Endothelial cell of umbilical vein (primary cell): Measurements from ENCODE around the gene GALNT9. TPM values are rescaled to one million over a fixed set of nuclear protein-coding genes. Genes with fewer than 3 reads are reported as not detected.

Source experiments
- BruUV-seq: library from RNA; stranded (reverse); fragments of 400-500 nt; replicated peaks from 2 replicates; lab custom pipeline; 2021; lab: Mats Ljungman, UMichigan
- CTCF ChIA-PET: fragments of 300-600, 350-600 bp; sonication (Branson Sonifier 250); formaldehyde crosslinking; loops from one replicate; lab custom pipeline; 2021; ENCODE audit warnings: antibody characterized with exemption, inconsistent platforms; lab: Charles Lee
- POLR2A ChIA-PET: fragments of 300-600, 350-600 bp; sonication (Branson Sonifier 250); formaldehyde crosslinking; loops from one replicate; lab custom pipeline; 2021; ENCODE audit warnings: antibody characterized with exemption, inconsistent platforms; lab: Charles Lee
- DNase-seq: peaks from one replicate; pipeline ENCODE4 v3.0.0-alpha.2; 2011; ENCODE audit warnings: low read depth, low spot score
- FAIRE-seq: peaks from 2 replicates; lab custom pipeline; 2011; peaks lifted over from hg19 to GRCh38; lab: Jason Lieb, UNC
- H2AFZ ChIP-seq: 2 replicates; pipeline ENCODE4 v1.6.0; 2012; ENCODE audit warnings: low read depth, low read length, control low read depth, inconsistent platforms
- H3K27ac ChIP-seq: 2 replicates; pipeline ENCODE4 v1.5.1; 2011; ENCODE audit warnings: low read depth, mild to moderate bottlenecking, control low read depth, low read length, moderate library complexity; ENCODE audit not compliant: insufficient read depth
- H3K27me3 ChIP-seq, 2 experiments: 2 replicates each; pipeline versions ENCODE4 v1.6.0 to v1.6.1; 2011; ENCODE audit warnings: low read length in 2 of 2, mixed read lengths in 1 of 2; ENCODE audit not compliant: control insufficient read depth in 2 of 2, insufficient read depth in 2 of 2
- H3K36me3 ChIP-seq, 2 experiments: 2 replicates in 1 of 2; 3 replicates in 1 of 2; pipeline ENCODE4 v1.5.1; 2011; ENCODE audit warnings: low read length in 2 of 2, mild to moderate bottlenecking in 1 of 2, moderate library complexity in 1 of 2; ENCODE audit not compliant: control insufficient read depth in 2 of 2, insufficient read depth in 2 of 2; ENCODE audit errors: extremely low read depth in 1 of 2
- H3K4me1 ChIP-seq: 3 replicates; pipeline ENCODE4 v1.5.1; 2011; ENCODE audit warnings: mild to moderate bottlenecking, low read length; ENCODE audit not compliant: control insufficient read depth, insufficient read depth; ENCODE audit errors: extremely low read depth
- H3K4me2 ChIP-seq: 2 replicates; pipeline ENCODE4 v1.6.1; 2011; ENCODE audit warnings: low read length, control low read depth, mixed read lengths; ENCODE audit not compliant: insufficient read depth
- H3K4me3 ChIP-seq, 3 experiments: fragments of 200-600 bp in 1 of 3; sonication (generic), shearing (Covaris generic) in 1 of 3; replicated peaks in 1 of 3; 2 replicates each; pipeline ENCODE4 v1.5.1; 2011 to 2016; ENCODE audit warnings: control low read depth in 3 of 3, low read length in 3 of 3, mild to moderate bottlenecking in 2 of 3, inconsistent platforms in 1 of 3, low read depth in 1 of 3, moderate library complexity in 1 of 3; ENCODE audit not compliant: insufficient read depth in 1 of 3
- H3K79me2 ChIP-seq: 2 replicates; pipeline ENCODE4 v1.6.0; 2012; ENCODE audit warnings: low read length, inconsistent platforms; ENCODE audit not compliant: control insufficient read depth, insufficient read depth
- H3K9ac ChIP-seq: replicated peaks from 2 replicates; pipeline ENCODE3; 2011; ENCODE audit warnings: low read length, control low read depth; ENCODE audit not compliant: insufficient read depth; ENCODE audit errors: extremely low read depth
- H3K9me1 ChIP-seq: replicated peaks from 3 replicates; pipeline ENCODE4 v1.6.0; 2011; ENCODE audit warnings: mild to moderate bottlenecking, low read length; ENCODE audit not compliant: control insufficient read depth, insufficient read depth; ENCODE audit errors: extremely low read depth
- H3K9me3 ChIP-seq: replicated peaks from 2 replicates; pipeline ENCODE4 v1.5.1; 2012; ENCODE audit warnings: low read length, inconsistent platforms; ENCODE audit not compliant: control insufficient read depth, insufficient read depth
- H4K20me1 ChIP-seq: replicated peaks from 2 replicates; pipeline ENCODE3; 2011; ENCODE audit warnings: mild to moderate bottlenecking, low read length; ENCODE audit not compliant: control insufficient read depth, insufficient read depth; ENCODE audit errors: extremely low read depth
- CTCF ChIP-seq, 2 donors: IDR thresholded peaks; 1 replicate in 1 of 2; 2 replicates in 1 of 2; pipeline ENCODE4 v1.5.1; 2011; ENCODE audit warnings: low read length in 2 of 2, mild to moderate bottlenecking in 2 of 2, moderate library complexity in 2 of 2, control low read depth in 1 of 2, inconsistent platforms in 1 of 2, low read depth in 1 of 2; ENCODE audit not compliant: insufficient read depth in 1 of 2; ENCODE audit errors: extremely low read depth in 1 of 2
- EZH2 ChIP-seq: IDR thresholded peaks from 2 replicates; pipeline ENCODE4 v1.6.1; 2012; ENCODE audit warnings: borderline replicate concordance, low read depth, mild to moderate bottlenecking, moderate library complexity, low read length, inconsistent platforms; ENCODE audit not compliant: severe bottlenecking
- FOS ChIP-seq: IDR thresholded peaks from 2 replicates; pipeline ENCODE4 v1.6.1; 2011; ENCODE audit warnings: mild to moderate bottlenecking, low read length, moderate library complexity, borderline replicate concordance; ENCODE audit not compliant: insufficient read depth
- GATA2 ChIP-seq: IDR thresholded peaks from 2 replicates; pipeline ENCODE4 v1.7.0; 2011; ENCODE audit warnings: low read depth, mild to moderate bottlenecking, moderate library complexity, mixed read lengths, low read length; ENCODE audit not compliant: insufficient read length, insufficient read depth
- JUN ChIP-seq: IDR thresholded peaks from 2 replicates; pipeline ENCODE4 v1.6.1; 2011; ENCODE audit warnings: borderline replicate concordance, low read depth; ENCODE audit not compliant: insufficient read length, insufficient read depth
- MAX ChIP-seq: IDR thresholded peaks from 2 replicates; pipeline ENCODE4 v1.6.1; 2011; ENCODE audit not compliant: insufficient read depth, insufficient read length
- MYC ChIP-seq: IDR thresholded peaks from one replicate; pipeline ENCODE4 v1.6.1; 2011; ENCODE audit warnings: mild to moderate bottlenecking, low read depth, low read length
- POLR2A ChIP-seq: IDR thresholded peaks from 2 replicates; pipeline ENCODE4 v1.6.1; 2012; ENCODE audit warnings: low read depth, mild to moderate bottlenecking, control low read depth, low read length
- POLR2AphosphoS5 ChIP-seq: IDR thresholded peaks from 2 replicates; pipeline ENCODE4 v1.6.1; 2012; ENCODE audit warnings: low read depth, mild to moderate bottlenecking, control low read depth, low read length, moderate library complexity; ENCODE audit not compliant: insufficient read depth
- dilution Hi-C: fragments of 300-500 bp; cut with MboI; formaldehyde crosslinking; loops from one replicate; pipeline ENCODE4 v1.15.0; 2019; ENCODE audit warnings: low sequenced_read_pairs; ENCODE audit not compliant: extremely low pct_ligation_motif_present
- intact Hi-C: fragments of 100-400 bp; cut with micrococcal nuclease; formaldehyde crosslinking; loops from one replicate; pipeline ENCODE4 v1.10.0; 2022
- polyA plus RNA-seq, 4 experiments: library from polyadenylated mRNA; depleted of rRNA in 3 of 4; stranded (reverse) in 3 of 4; unstranded in 1 of 4; fragments of >200 nt; gene quantifications; 2 replicates each; pipeline versions ENCODE4 v1.2.1 to v1.2.3, GENCODE V29; 2011 to 2012; ENCODE audit warnings: missing spikeins in 1 of 4
- total RNA-seq: library from RNA; stranded (reverse); gene quantifications from 2 replicates; pipeline ENCODE4 v1.2.3, GENCODE V29; 2021

The GALNT9 gene
- total and polyA plus RNA-seq, 2 donors (not counting 3 experiments of a cell fraction or from before 2014, with no cell fraction given) = 0.14 to 0.73 TPM

- DNase-seq (no peak), FAIRE-seq (peak; percentile 62)
- H3K9me3 ChIP-seq = no peaks in the 10 kb centered on the region
- no peak overlapping the region for H2AFZ ChIP-seq
- POLR2A ChIA-PET = no interaction called here
- intact Hi-C loops (no loop called here), dilution Hi-C loops (no loop called here)
- no peak overlapping the region for H3K9ac ChIP-seq
- H3K4me2 ChIP-seq = no peak overlapping the region
- H4K20me1 ChIP-seq = no peaks in the 10 kb centered on the region
- no TSS peak for BruUV-seq
- no peaks in the 10 kb centered on the region for H3K79me2 ChIP-seq
- CTCF ChIA-PET = interaction anchor here (1.3 kb wide), 1 partner anchor 61 kb away, joined by 3 read pairs; no protein-coding TSS in a partner anchor
- H3K9me1 ChIP-seq = no peaks in the 10 kb centered on the region
- TF ChIP-seq JUN = no peak
- no peak for TF ChIP-seq POLR2A
- no peak for TF ChIP-seq EZH2
- no peak for TF ChIP-seq GATA2
- TF ChIP-seq FOS = no peak
- TF ChIP-seq MYC = no peak
- TF ChIP-seq CTCF (IDR thresholded peaks at IDR 0.05; ENCODE audit: extremely low read depth in 1 of 2, insufficient read depth in 1 of 2, low read depth in 1 of 2, low read length in 2 of 2) = no peak
- no peak for TF ChIP-seq POLR2AphosphoS5
- no peak for TF ChIP-seq MAX
- no peaks in the 10 kb centered on the region for H3K4me1 ChIP-seq
- no peaks in the 10 kb centered on the region for H3K27me3 ChIP-seq
- no peak overlapping the region for H3K4me3 ChIP-seq
- H3K27ac ChIP-seq = no peak overlapping the region
- peaks cover 0 to 2% of the 10 kb centered on the region in 2 experiments for H3K36me3 ChIP-seq
These were observed 171.5 kb downstream of the GALNT9 start for GRCh38 chr12:132157733-132158409.
